Activated CD4-positive, alpha-beta T cell treated with anti-CD3 and anti-CD28 coated beads, Interleukin-2, amount 50 U/mL, for 4 hours (primary cell): ENCODE measurements around the gene PUM2.

Source experiments
- DNase-seq, 2 experiments: peaks; one replicate each; pipeline ENCODE4 v3.0.0-alpha.2; 2020

PUM2 gene

GRCh38 chr2:20215183-20216040 lies 135.2 kb downstream of the PUM2 start:
- DNase-seq, result no peak

GRCh38 chr2:20214566-20215182 lies 136.0 kb downstream of the PUM2 start:
- no peak for DNase-seq

GRCh38 chr2:20213651-20214565 lies 136.7 kb downstream of the PUM2 start:
- DNase-seq, result no peak

- DNase-seq, result no peak
Observed at GRCh38 chr2:20212871-20213503, 137.7 kb downstream of the PUM2 start.

GRCh38 chr2:20212459-20212870 lies 138.2 kb downstream of the PUM2 start:
- no peak for DNase-seq

- no peak for DNase-seq
Observed at GRCh38 chr2:20211860-20212458, 138.7 kb downstream of the PUM2 start.

GRCh38 chr2:20211420-20211819 lies 139.2 kb downstream of the PUM2 start:
- no peak for DNase-seq

- no peak for DNase-seq
Observed at GRCh38 chr2:20210462-20210861, 140.2 kb downstream of the PUM2 start.

GRCh38 chr2:20209373-20210109 lies 141.1 kb downstream of the PUM2 start:
- no peak for DNase-seq

GRCh38 chr2:20208476-20208859 lies 142.2 kb downstream of the PUM2 start:
- no peak for DNase-seq

- DNase-seq, result no peak
Observed at GRCh38 chr2:20207051-20207450, 143.6 kb downstream of the PUM2 start.

GRCh38 chr2:20205915-20206524 lies 144.6 kb downstream of the PUM2 start:
- no peak for DNase-seq

GRCh38 chr2:20205069-20205468 lies 145.6 kb downstream of the PUM2 start:
- no peak for DNase-seq

GRCh38 chr2:20203521-20204225 lies 147.0 kb downstream of the PUM2 start:
- DNase-seq, result no peak

GRCh38 chr2:20203072-20203471 lies 147.6 kb downstream of the PUM2 start:
- no peak for DNase-seq

GRCh38 chr2:20201671-20202070 lies 149.0 kb downstream of the PUM2 start:
- DNase-seq, result no peak

- DNase-seq, result no peak
Observed at GRCh38 chr2:20200697-20201555, 149.7 kb downstream of the PUM2 start.

- DNase-seq, result no peak
Observed at GRCh38 chr2:20199633-20200270, 150.9 kb downstream of the PUM2 start.
